HepG2 (cell line): ENCODE measurements around the gene SPAAR. TPM values are rescaled to one million over a fixed set of nuclear protein-coding genes. Genes with fewer than 3 reads are reported as not detected.

Experiments used
- FOXP4 ChIP-seq: sonication (generic); formaldehyde crosslinking; IDR thresholded peaks from 2 replicates; pipeline ENCODE4 v1.4.0; 2020; ENCODE audit warnings: missing genetic modification reagents
- GMEB2 ChIP-seq: IDR thresholded peaks from 2 replicates; pipeline ENCODE4 v1.6.1; 2016; ENCODE audit warnings: missing biosample characterization, missing genetic modification reagents, low read depth
- IRX3 ChIP-seq: sonication (generic); formaldehyde crosslinking; IDR thresholded peaks from 2 replicates; pipeline ENCODE4 v1.8.1; 2023; ENCODE audit warnings: mild to moderate bottlenecking, low read depth, missing genetic modification reagents, borderline replicate concordance
- JUND ChIP-seq: sonication (generic); formaldehyde crosslinking; IDR thresholded peaks from 2 replicates; pipeline ENCODE4 v1.8.0; 2022; ENCODE audit warnings: mild to moderate bottlenecking, missing genetic modification reagents
- PHF8 ChIP-seq: sonication (generic); formaldehyde crosslinking; IDR thresholded peaks from 2 replicates; pipeline ENCODE4 v1.5.0; 2020; ENCODE audit warnings: missing genetic modification reagents
- UBTF ChIP-seq: sonication (generic); formaldehyde crosslinking; IDR thresholded peaks from 2 replicates; pipeline ENCODE4 v1.4.0; 2020; ENCODE audit warnings: mild to moderate bottlenecking, missing genetic modification reagents
- YY1 ChIP-seq: IDR thresholded peaks from 2 replicates; pipeline ENCODE4 v1.6.1; 2011; ENCODE audit warnings: low read length, low read depth, moderate library complexity, mild to moderate bottlenecking; ENCODE audit not compliant: insufficient read depth, insufficient replicate concordance
- ZMYM3 ChIP-seq: sonication (generic); formaldehyde crosslinking; IDR thresholded peaks from 2 replicates; pipeline ENCODE4 v1.5.1; 2020; ENCODE audit warnings: mild to moderate bottlenecking, missing genetic modification reagents
- ZNF263 ChIP-seq: sonication (generic); formaldehyde crosslinking; IDR thresholded peaks from 2 replicates; pipeline ENCODE4 v1.4.0; 2020; ENCODE audit warnings: missing genetic modification reagents
- ZNF629 ChIP-seq: sonication (generic); formaldehyde crosslinking; conservative IDR thresholded peaks from 2 replicates; pipeline ENCODE4 v1.5.0; 2020; ENCODE audit warnings: missing genetic modification reagents
- ZNF841 ChIP-seq: sonication (generic); formaldehyde crosslinking; IDR thresholded peaks from 2 replicates; pipeline ENCODE4 v1.8.1; 2023; ENCODE audit warnings: missing genetic modification reagents, borderline replicate concordance
- polyA plus RNA-seq, 8 experiments: library from polyadenylated mRNA; depleted of rRNA in 3 of 8; stranded (reverse) in 7 of 8; unstranded in 1 of 8; fragments of >200 nt; fragmentation: Illumina TruSeq in 4 of 8; extraction: Trizol in 4 of 8; gene quantifications; 2 replicates each; pipeline versions ENCODE4 v1.2.1 to v1.2.3, GENCODE V29; 2011 to 2016; ENCODE audit warnings: low read depth in 4 of 8, missing spikeins in 1 of 8, mixed read lengths in 1 of 8; ENCODE audit not compliant: insufficient read depth in 1 of 8
- total RNA-seq, 5 experiments: library from RNA; depleted of rRNA; stranded (reverse); fragments of >200 nt; fragmentation: Illumina TruSeq; extraction: Trizol; gene quantifications; 2 replicates each; pipeline ENCODE4 v1.2.3, GENCODE V29; 2016; ENCODE audit warnings: low read depth in 1 of 5

Gene SPAAR
- total and polyA plus RNA-seq, 2 of the 13 experiments (the other 11 are each of a cell fraction or from before 2014, with no cell fraction given), result 0.07 TPM; not detected in 1

- TF ChIP-seq ZMYM3 (CRISPR knock-in tag) (peak; percentile 68), PHF8 (CRISPR knock-in tag) (no peak), ZNF841 (CRISPR knock-in tag) (no peak), JUND (CRISPR knock-in tag) (peak; percentile 32; the same call in 1 of the 2 replicates), UBTF (CRISPR knock-in tag) (peak; percentile 46; the same call in 1 of the 2 replicates), IRX3 (CRISPR knock-in tag) (no peak), GMEB2 (CRISPR knock-in tag) (no peak), FOXP4 (CRISPR knock-in tag) (peak; percentile 22; the same call in 1 of the 2 replicates), ZNF263 (CRISPR knock-in tag) (no peak), ZNF629 (CRISPR knock-in tag) (peak; percentile 28; the same call in 1 of the 2 replicates), YY1 (no peak)
Observed at GRCh38 chr9:35914301-35914807, 5.1 kb downstream of the SPAAR start (continued).
